Measurements from ENCODE around the gene ST6GALNAC3. TPM values are rescaled to one million over a fixed set of nuclear protein-coding genes. Genes with fewer than 3 reads are reported as not detected.

ST6GALNAC3 gene
- total and polyA plus RNA-seq, 3 donors from 2014 or later, result 0.46 to 0.87 (median 0.74) TPM

- TF ChIP-seq CTCF (IDR thresholded peaks at IDR 0.05) (no peak), POLR2A (IDR thresholded peaks at IDR 0.05) (no peak)
- intact Hi-C loops (cut with DNase I; ENCODE audit: low total_unique reads), result no loop called here
- no peak overlapping the region for H3K27ac ChIP-seq
- no peaks in the 10 kb centered on the region for H3K4me1 ChIP-seq
- 69 to 76% methylated on average over 2 of the region's 2 CpGs for WGBS, 2 donors
- H3K9me3 ChIP-seq, result no peaks in the 10 kb centered on the region
- no peaks in the 10 kb centered on the region for H3K36me3 ChIP-seq (ENCODE audit: low read depth, missing control alignments)
- no peak overlapping the region for H3K4me3 ChIP-seq
- H3K27me3 ChIP-seq, result no peaks in the 10 kb centered on the region
- no peak for DNase-seq
Measured at GRCh38 chr1:76388261-76388660, 313.7 kb downstream of the ST6GALNAC3 start.

GRCh38 chr1:76390456-76390855 is 315.9 kb downstream of the ST6GALNAC3 start:
- no peaks in the 10 kb centered on the region for H3K9me3 ChIP-seq
- H3K4me1 ChIP-seq, result no peaks in the 10 kb centered on the region
- intact Hi-C loops (cut with DNase I; ENCODE audit: low total_unique reads), result no loop called here
- no peak for DNase-seq
- H3K27me3 ChIP-seq, result no peaks in the 10 kb centered on the region
- no peak for TF ChIP-seq POLR2A (IDR thresholded peaks at IDR 0.05)
- no peak for TF ChIP-seq CTCF (IDR thresholded peaks at IDR 0.05)
- H3K27ac ChIP-seq, result no peak overlapping the region
- no peak overlapping the region for H3K4me3 ChIP-seq
- no peaks in the 10 kb centered on the region for H3K36me3 ChIP-seq (ENCODE audit: low read depth, missing control alignments)

- WGBS, 2 donors, result 82 to 83% methylated on average over 2 of the region's 2 CpGs
- no peaks in the 10 kb centered on the region for H3K9me3 ChIP-seq
- H3K36me3 ChIP-seq (ENCODE audit: low read depth, missing control alignments), result no peaks in the 10 kb centered on the region
- no peak overlapping the region for H3K27ac ChIP-seq
- DNase-seq, result no peak
- no peaks in the 10 kb centered on the region for H3K4me1 ChIP-seq
- intact Hi-C loops (cut with DNase I; ENCODE audit: low total_unique reads), result no loop called here
- TF ChIP-seq POLR2A (IDR thresholded peaks at IDR 0.05), result no peak
- no peak for TF ChIP-seq CTCF (IDR thresholded peaks at IDR 0.05)
- H3K4me3 ChIP-seq, result no peak overlapping the region
- H3K27me3 ChIP-seq, result no peaks in the 10 kb centered on the region
Measured at GRCh38 chr1:76395059-76395458, 320.5 kb downstream of the ST6GALNAC3 start.

GRCh38 chr1:76402128-76402527 is 327.6 kb downstream of the ST6GALNAC3 start:
- WGBS, 2 donors, result 90 to 95% methylated on average over 2 of the region's 2 CpGs

More at GRCh38 chr1:76402128-76402527, 327.6 kb downstream of the ST6GALNAC3 start:
- Histone ChIP-seq H3K4me3 (no peak overlapping the region), H3K27ac (no peak overlapping the region), H3K4me1 (no peaks in the 10 kb centered on the region), H3K9me3 (no peaks in the 10 kb centered on the region), H3K27me3 (no peaks in the 10 kb centered on the region), H3K36me3 (ENCODE audit: low read depth, missing control alignments) (no peaks in the 10 kb centered on the region)
- no peak for TF ChIP-seq CTCF (IDR thresholded peaks at IDR 0.05)
- TF ChIP-seq POLR2A (IDR thresholded peaks at IDR 0.05), result no peak
- intact Hi-C loops (cut with DNase I; ENCODE audit: low total_unique reads), result no loop called here
- no peak for DNase-seq

All from testis (tissue), 3 donors.